Astrocyte (in vitro differentiated cells and primary cell): ENCODE measurements around the gene ALDH1A2.

Experiments
- EZH2 ChIP-seq: IDR thresholded peaks from 2 replicates; pipeline ENCODE4 v1.6.1; 2012; ENCODE audit warnings: mild to moderate bottlenecking, low read length, inconsistent platforms; ENCODE audit not compliant: insufficient read depth
- TF ChIP-seq, protein P1 (sequence below): IDR thresholded peaks from 2 replicates; pipeline ENCODE4 v1.5.1; 2011; ENCODE audit warnings: low read depth, mild to moderate bottlenecking, inconsistent platforms, low read length, moderate library complexity; ENCODE audit not compliant: insufficient read depth

DNA sequence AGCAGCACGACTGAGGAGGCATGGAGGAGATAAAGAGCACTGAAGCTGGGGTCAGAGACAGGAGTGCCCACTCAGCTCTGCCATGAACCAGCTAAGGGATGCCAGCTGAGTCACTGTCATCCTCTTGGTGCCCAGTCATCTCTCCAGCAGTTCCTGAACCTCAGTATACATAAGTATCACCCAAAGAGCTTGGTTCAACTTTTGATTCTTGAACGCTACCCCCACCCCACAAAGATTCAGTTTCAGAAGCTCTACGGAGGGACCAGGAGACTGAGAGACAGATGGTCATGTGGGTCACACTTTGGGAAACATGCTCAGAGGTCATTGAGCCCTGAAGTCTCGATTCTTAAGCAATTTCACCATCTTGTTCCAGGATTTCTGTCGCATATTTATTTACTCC is 108.4 kb downstream of the ALDH1A2 start:
- TF ChIP-seq, protein P1, sequence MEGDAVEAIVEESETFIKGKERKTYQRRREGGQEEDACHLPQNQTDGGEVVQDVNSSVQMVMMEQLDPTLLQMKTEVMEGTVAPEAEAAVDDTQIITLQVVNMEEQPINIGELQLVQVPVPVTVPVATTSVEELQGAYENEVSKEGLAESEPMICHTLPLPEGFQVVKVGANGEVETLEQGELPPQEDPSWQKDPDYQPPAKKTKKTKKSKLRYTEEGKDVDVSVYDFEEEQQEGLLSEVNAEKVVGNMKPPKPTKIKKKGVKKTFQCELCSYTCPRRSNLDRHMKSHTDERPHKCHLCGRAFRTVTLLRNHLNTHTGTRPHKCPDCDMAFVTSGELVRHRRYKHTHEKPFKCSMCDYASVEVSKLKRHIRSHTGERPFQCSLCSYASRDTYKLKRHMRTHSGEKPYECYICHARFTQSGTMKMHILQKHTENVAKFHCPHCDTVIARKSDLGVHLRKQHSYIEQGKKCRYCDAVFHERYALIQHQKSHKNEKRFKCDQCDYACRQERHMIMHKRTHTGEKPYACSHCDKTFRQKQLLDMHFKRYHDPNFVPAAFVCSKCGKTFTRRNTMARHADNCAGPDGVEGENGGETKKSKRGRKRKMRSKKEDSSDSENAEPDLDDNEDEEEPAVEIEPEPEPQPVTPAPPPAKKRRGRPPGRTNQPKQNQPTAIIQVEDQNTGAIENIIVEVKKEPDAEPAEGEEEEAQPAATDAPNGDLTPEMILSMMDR: no peak
- TF ChIP-seq EZH2: no peak
